Body of pancreas (tissue), 4 donors: Measurements from ENCODE around the gene SEL1L3.

Experiments
- CTCF ChIP-seq, 7 experiments: fragments of 450-650 bp in 4 of 7; fragments of 200-600 bp in 3 of 7; sonication (generic) in 3 of 7; IDR thresholded peaks; one replicate each; pipeline ENCODE4 v1.5.1; 2016 to 2019; ENCODE audit warnings: antibody characterized with exemption in 7 of 7
- POLR2A ChIP-seq, 3 donors: fragments of 450-650 bp; IDR thresholded peaks; one replicate each; pipeline ENCODE4 v1.6.1; 2016; ENCODE audit warnings: antibody characterized with exemption in 3 of 3, mild to moderate bottlenecking in 2 of 3

GRCh38 chr4:25863347-25863784, 578 bp upstream of the SEL1L3 start:
- TF ChIP-seq CTCF (IDR thresholded peaks at IDR 0.05) (peak in 6 of 7 experiments; percentile 27 to 70 (median 53)), POLR2A (IDR thresholded peaks at IDR 0.05) (peak; percentile 13 to 63 (median 56))
